ENCODE data around the gene DCBLD1.

DNA sequence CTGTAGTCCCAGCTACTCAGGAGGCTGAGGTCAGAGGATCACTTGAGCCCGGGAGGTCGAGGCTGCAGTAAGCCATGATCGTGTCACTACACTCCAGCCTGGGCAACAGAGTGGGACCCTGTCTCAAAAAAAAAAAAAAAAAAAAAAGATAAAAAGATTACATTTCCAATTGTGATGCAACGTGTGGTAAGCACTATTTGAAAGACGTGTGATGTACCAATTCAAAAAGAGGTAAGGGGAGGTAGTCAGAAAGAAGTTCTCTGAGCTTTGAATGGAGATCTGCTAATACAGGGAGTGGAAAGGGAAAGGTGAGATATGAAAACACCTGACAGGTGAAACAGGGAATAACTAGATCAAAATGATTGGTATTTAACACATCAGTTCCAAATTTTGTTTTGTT, 108.0 kb downstream of the DCBLD1 start:
- TF ChIP-seq, protein P1, sequence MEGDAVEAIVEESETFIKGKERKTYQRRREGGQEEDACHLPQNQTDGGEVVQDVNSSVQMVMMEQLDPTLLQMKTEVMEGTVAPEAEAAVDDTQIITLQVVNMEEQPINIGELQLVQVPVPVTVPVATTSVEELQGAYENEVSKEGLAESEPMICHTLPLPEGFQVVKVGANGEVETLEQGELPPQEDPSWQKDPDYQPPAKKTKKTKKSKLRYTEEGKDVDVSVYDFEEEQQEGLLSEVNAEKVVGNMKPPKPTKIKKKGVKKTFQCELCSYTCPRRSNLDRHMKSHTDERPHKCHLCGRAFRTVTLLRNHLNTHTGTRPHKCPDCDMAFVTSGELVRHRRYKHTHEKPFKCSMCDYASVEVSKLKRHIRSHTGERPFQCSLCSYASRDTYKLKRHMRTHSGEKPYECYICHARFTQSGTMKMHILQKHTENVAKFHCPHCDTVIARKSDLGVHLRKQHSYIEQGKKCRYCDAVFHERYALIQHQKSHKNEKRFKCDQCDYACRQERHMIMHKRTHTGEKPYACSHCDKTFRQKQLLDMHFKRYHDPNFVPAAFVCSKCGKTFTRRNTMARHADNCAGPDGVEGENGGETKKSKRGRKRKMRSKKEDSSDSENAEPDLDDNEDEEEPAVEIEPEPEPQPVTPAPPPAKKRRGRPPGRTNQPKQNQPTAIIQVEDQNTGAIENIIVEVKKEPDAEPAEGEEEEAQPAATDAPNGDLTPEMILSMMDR (conservative IDR thresholded peaks at IDR 0.05; ENCODE audit: low read length): no peak
- no peak for TF ChIP-seq EZH2phosphoT487 (IDR thresholded peaks at IDR 0.05; ENCODE audit: borderline replicate concordance, low read depth, low read length)
